Right ventricle myocardium superior (tissue), 1 donor: ENCODE data around the gene PATE4. TPM values are rescaled to one million over a fixed set of nuclear protein-coding genes. Genes with fewer than 3 reads are reported as not detected.
A peak's percentile ranks its signal among the peaks of the same experiment; 100 is the strongest.

Experiments
- ATAC-seq: fragments of 200-7000 bp; cut with Tn5 transposase; one replicate; pipeline ENCODE4 v1.9.1; 2020; ENCODE audit warnings: mild to moderate bottlenecking; ENCODE audit not compliant: poor library complexity
- DNase-seq: peaks from one replicate; pipeline ENCODE4 v3.0.0-alpha.2; 2020
- intact Hi-C: fragments of 100-400 bp; cut with DNase I; formaldehyde crosslinking; loops from one replicate; pipeline ENCODE4 v1.11.2; 2022
- total RNA-seq: library from RNA; stranded (reverse); fragmentation: NEBNext Ultra II Directional; extraction: Animal tissue kit (Norgen Biotek cat#: 25700); gene quantifications from one replicate; pipeline ENCODE4 v1.2.1, GENCODE V29; 2021
- donor health status: DM: no; HTN: yes; CAD: no; lungs with severe emphysema.

Gene PATE4
- total RNA-seq, 1 donor from 2014 or later: not detected

GRCh38 chr11:125881291-125881690 lies 48.2 kb downstream of the PATE4 start:
- ATAC-seq (no peak), DNase-seq (no peak)
- intact Hi-C loops: no loop called here

- ATAC-seq (no peak), DNase-seq (no peak)
- intact Hi-C loops: no loop called here
Observed at GRCh38 chr11:125883375-125883774, 50.3 kb downstream of the PATE4 start.

- intact Hi-C loops: no loop called here
- ATAC-seq (peak; percentile 28), DNase-seq (peak; percentile 68)
Observed at GRCh38 chr11:125886997-125887372, 53.9 kb downstream of the PATE4 start.

- intact Hi-C loops: no loop called here
- DNase-seq (peak; percentile 97), ATAC-seq (peak; percentile 99)
Observed at GRCh38 chr11:125887373-125888324, 54.5 kb downstream of the PATE4 start, which contains the start of gene HYLS1. TSS of gene HYLS1 (plus strand) at chr11:125887668. CDS start at chr11:125899369, 11,701 bp downstream.

Other genes starting within 250 kb of the PATE4 start
- gene STT3A, start 240.5 kb upstream of the PATE4 start, total RNA-seq: 54.0 TPM
- 0.83 TPM for gene CHEK1, start 208.2 kb upstream of the PATE4 start, total RNA-seq
- not detected for gene ACRV1, start 152.5 kb upstream of the PATE4 start, total RNA-seq
- not detected for gene PATE1, start 87.0 kb upstream of the PATE4 start, total RNA-seq
- not detected for gene PATE2, start 54.5 kb upstream of the PATE4 start, total RNA-seq
- gene PATE3, start 45.2 kb upstream of the PATE4 start, total RNA-seq: not detected
- gene HYLS1, start 54.4 kb downstream of the PATE4 start, total RNA-seq: 4.4 TPM
- 5.1 TPM for gene PUS3, start 69.9 kb downstream of the PATE4 start, total RNA-seq
- gene DDX25, start 71.2 kb downstream of the PATE4 start, total RNA-seq: not detected
- gene VSIG10L2, start 112.7 kb downstream of the PATE4 start, total RNA-seq: 0.08 TPM
- 12.3 TPM for gene CDON, start 229.6 kb downstream of the PATE4 start, total RNA-seq